HG03159 (cell line): ENCODE results near the gene SYNGR2.
A peak's percentile ranks its signal among the peaks of the same experiment; 100 is the strongest.

Experiments used
- ATAC-seq: cut with Tn5 transposase; IDR thresholded peaks from one replicate; pipeline ENCODE4 v1.9.1; 2021; ENCODE audit warnings: mild to moderate bottlenecking, moderate library complexity; ENCODE audit not compliant: unreplicated experiment

SYNGR2 gene, protein sequence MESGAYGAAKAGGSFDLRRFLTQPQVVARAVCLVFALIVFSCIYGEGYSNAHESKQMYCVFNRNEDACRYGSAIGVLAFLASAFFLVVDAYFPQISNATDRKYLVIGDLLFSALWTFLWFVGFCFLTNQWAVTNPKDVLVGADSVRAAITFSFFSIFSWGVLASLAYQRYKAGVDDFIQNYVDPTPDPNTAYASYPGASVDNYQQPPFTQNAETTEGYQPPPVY

DNA sequence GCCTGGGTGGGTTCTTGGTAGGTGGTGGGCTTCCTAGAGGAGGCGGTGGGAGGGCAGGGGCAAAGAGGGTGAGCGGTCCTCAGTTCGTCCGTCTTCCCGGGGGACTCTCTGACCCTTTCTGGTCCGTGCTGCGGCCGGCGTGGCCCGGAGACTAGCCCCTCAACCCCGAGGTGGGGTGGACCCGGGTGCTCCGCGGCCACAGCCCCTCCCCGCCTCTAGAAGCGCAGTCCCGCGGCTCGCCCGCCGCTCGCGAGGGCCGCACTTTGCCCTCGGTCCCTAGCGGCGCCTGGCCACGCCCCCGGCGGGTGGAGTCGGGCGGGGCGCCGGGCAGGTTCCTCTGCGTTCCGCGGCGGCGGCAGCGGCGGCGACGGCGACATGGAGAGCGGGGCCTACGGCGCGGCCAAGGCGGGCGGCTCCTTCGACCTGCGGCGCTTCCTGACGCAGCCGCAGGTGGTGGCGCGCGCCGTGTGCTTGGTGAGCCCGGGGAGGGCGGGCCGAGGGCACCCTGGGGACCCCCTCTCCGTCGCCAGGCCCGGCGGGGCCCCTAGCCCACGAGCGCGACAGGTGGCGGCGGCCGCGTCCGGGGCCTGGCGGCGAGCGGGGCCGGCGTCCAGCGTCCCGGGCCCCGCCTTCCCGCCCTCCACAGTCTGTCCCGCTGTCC lies at the start of gene SYNGR2:
SYNGR2 (plus strand) TSS at position 340 of the 661 bp plus-strand sequence; CDS start at position 376, 36 bp downstream.
- peak; percentile 59 for ATAC-seq

DNA sequence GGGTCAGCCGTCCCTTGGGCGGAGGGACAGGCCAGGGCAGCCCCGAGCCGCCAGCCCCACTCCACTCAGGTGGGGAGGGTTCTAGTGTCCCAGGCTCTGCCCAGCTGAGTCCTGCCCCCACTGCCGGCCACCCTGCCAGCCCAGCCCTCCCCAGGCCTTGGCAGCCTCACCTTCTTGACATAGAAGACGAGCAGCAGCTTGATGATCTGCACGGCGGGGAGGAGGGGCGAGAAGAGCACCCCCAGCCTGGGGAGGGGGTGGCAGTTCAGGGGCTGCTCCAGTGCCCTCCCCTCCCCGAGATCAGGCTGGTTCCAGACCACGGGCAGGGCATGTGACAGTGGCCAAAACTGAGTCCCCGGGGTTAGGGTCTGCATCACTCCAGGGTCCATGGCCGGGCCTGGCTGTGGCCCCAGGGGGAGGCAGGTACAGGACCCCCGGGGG lies 49.6 kb upstream of the SYNGR2 start:
- no peak for ATAC-seq

DNA sequence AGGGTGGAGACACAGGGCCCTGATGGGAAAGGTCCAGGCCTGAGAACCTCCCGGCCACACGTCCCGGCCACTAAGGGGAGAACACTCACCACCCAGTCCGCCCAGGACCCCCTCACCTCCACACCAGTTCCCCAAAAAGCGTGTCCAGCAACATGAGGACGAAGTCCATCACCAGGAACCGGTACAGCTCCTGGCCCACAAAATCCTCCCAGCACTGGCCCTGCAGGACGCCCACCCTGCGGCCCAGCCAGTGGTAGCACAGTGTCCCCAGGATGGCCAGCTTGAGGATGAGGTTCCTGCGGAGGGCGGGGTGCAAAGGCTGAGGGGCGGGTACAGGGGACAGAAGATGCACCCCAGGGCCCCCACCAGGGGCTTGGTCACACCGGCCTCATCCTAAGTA lies 47.8 kb upstream of the SYNGR2 start:
- ATAC-seq, result no peak

DNA sequence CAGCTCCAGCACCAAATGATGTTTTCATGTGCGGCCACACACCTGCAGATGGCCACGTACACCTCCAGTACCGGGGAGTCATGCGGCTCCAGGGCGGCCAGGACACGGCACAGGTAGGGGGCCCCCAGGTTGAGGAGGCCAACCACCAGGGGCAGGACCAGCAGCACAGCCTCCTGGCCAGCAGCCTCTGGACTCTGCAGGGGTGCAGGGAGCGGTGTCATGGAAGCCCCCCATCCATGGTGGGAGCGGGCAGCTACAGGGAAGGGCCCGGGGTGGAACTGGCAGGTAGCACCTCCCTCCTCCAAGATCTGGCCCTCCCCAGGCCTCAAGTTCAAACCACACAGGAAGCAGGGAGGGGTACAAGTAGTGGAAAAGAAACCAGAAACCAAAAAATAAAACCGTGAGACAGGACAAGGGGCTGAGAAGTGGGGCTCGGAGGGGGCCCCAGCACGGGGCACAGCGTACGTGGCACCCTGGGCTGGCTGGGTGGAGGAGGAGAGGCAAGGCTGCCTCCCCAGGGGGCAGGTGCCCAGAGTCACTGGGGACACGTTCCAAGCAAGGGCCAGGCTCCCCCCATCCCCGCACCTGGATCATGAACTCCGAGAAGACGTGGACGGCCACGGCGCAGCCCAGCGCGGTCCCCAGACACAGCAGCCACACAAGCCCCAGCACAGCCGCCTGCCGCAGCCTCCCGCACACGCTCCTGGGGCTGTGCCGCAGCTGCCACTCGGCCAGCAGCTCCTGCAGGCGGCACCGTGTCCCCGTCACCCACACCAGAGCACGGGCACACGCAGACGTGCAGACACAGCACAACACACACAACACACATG lies 47.2 kb upstream of the SYNGR2 start:
- no peak for ATAC-seq

DNA sequence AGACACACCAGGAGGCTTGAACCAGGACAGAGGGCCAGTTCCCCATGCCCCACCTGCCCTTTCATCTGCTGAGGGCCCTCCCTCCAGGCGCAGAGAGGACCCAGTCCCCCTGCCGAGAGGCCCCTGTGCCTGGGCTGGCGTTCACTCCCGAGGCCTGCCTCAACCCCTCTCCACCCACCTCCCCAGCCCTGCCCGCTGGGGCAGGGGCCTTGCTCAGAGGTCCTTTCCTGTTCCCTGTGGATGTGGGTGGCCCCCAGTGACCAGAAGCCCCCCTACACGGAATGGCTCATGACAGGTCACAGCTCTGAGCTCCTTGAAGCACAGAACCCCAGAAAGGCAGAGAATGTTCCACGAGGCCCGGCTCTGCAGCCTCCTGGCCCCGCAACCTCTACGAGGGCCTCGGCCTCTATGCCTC lies 46.6 kb upstream of the SYNGR2 start:
- ATAC-seq, result no peak

DNA sequence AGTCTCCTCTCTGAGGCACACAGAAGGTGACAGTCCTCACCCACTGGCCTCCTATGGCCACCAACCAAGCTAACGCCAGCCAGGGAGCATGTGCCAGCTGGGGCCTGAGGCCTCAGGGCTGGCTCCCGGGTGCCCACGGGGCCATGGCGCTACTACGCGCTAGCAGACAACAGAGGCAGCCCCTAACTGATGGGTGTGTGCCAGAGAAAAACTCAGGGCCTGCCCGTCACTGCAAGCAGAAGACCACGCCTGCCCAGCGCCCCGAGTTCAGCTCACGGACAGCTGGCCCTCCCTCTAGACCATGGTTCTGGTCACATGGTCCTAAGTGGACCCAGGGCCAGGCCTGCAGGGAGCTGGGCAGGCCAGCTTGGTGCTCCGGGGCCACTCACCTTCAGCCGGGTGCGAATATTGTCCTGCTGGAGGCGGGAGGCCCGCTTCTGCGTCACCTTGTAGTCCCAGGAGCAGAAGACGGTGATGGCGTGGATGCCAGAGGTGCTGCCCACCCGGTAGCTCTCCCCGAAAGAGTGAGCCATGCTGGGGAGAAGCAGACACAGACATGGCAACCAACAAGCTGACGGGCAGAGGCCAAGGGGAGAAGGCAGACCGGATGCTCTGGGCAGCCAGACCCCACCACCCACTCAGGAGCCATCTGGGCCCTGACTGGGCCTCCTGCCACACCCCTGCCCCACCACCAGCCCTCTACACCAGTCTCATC lies 46.0 kb upstream of the SYNGR2 start:
- no peak for ATAC-seq

DNA sequence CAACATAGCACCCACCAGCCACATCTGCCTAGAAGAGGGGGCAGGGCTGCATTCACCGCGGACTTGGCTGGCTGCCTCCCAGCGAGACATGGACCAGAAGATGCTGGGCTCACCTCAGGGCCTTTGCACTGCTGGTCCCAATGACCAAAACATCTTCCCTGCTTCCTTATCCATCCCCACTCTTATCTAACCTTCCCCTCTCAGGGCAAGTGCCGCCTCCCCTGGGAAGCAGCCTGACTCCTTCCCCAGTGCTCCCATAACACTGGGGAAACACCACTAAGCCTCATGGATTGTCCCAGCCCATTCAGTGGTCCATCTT lies 45.5 kb upstream of the SYNGR2 start:
- no peak for ATAC-seq

DNA sequence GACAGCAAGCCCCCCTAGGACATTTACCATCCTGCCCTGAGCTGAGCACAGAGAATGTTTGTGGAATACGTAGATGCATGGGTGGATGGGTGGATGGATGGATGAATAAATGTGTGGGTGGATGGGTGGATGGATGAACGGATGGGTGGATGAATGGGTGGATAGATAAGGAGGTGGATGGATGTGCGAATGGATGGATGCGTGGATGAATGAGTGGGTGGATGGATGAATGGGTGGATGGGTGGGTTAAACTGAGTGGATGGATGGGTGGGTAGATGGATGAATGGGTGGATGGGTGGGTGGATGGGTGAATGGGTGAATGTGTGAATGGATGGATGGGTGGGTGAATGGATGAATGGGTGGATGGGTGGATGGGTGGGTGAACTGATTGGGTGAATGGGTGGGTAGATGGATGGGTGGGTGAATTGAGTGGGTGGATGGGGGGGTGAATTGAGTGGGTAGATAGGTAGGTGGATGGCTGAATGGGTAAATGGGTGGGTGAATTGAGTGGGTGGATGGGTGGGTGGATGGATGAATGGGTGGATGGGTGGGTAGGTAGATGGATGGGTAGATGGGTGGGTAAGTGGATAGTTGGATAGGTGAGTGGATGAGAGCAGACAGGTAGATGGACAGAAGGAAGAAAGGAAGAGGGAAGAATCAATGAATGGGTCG lies 45.0 kb upstream of the SYNGR2 start:
- ATAC-seq, result no peak

DNA sequence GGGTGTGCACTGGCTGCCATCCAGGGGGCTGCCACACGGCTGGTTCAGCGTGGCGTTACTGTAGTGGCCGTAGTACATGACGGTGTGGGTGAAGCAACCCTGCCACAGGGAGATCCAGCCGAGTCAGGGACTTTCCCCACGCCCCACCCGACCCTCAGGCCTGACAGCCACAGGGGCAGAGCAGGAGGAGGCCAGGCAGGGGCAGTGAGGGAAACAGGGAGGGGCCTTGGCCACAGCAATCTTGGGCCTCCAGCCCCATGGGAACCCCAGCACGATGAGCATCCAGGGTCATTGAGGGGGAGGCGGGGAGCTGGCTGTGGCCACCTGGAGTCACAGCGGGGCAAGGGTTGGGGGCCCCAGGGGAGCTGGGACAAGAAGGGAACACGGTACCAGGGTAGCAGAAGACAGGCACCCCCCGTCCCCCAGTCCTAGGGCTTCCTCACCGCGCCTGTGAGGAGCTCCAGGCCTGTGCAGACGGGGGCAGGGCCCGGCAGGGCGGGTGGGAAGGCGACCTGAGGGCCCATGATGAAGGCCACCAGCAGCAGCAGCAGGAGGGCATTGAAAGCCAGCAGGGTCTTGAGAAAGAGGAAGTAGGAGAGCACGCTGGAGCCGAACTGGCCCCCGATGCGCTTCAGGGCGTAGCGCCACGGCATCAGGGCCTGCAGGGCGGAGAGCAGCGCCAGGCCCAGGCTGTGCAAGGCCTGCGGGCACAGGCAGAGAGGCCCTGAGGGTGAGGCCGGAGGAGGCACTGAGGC lies 44.1 kb upstream of the SYNGR2 start:
- no peak for ATAC-seq

DNA sequence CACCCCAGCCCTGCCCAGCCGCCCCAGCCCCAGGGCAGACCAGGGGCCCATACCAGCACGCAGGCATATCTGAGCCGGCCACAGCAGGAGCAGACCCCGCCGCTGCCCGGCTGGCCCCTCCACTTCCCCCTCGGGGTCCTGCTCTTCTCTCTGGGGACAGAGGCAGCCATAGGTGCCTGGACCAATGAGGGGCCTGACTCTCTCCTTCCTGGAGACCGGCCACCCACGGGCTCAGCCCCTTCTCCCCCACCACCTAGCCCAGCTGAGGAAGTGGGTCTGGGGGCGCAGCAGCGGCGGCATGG lies 43.6 kb upstream of the SYNGR2 start:
- no peak for ATAC-seq

DNA sequence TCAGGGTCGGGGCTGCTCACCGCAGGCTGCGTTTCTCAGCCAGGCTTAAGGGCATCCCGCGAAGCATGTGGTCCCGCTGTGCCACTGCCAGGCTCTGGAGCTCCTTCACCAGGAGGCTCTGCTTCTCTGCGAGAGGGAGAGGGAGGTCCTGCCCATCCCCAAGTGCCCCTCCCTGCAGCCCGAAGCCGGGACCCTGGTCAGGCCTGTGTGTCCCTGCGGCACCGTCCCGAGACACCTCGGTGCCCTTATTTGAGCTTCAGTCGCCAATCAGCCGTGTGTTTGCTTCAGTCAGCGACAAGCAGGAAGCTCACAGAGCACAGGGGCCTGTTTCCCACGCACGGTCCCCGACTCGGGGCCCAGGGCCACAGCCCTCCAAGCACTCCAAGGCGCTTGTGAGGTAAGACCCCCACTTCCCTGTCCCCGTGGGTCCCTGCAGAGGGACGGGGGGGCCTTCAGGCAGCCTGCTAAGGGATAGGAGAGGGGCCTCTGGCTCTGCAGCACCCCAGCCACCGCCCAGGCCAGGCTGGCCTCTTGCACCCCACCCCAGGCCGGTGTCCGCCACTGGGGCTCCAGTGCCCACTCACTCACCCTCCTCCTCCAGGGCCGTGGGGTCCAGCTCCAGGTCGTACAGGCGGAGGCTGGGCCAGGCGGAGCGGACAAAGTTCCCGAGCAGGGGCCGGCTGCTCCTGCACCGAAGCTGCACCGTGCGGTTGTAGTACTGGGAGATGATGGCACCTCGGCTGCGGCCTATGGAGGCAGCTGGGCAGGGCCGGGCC lies 43.1 kb upstream of the SYNGR2 start:
- no peak for ATAC-seq

DNA sequence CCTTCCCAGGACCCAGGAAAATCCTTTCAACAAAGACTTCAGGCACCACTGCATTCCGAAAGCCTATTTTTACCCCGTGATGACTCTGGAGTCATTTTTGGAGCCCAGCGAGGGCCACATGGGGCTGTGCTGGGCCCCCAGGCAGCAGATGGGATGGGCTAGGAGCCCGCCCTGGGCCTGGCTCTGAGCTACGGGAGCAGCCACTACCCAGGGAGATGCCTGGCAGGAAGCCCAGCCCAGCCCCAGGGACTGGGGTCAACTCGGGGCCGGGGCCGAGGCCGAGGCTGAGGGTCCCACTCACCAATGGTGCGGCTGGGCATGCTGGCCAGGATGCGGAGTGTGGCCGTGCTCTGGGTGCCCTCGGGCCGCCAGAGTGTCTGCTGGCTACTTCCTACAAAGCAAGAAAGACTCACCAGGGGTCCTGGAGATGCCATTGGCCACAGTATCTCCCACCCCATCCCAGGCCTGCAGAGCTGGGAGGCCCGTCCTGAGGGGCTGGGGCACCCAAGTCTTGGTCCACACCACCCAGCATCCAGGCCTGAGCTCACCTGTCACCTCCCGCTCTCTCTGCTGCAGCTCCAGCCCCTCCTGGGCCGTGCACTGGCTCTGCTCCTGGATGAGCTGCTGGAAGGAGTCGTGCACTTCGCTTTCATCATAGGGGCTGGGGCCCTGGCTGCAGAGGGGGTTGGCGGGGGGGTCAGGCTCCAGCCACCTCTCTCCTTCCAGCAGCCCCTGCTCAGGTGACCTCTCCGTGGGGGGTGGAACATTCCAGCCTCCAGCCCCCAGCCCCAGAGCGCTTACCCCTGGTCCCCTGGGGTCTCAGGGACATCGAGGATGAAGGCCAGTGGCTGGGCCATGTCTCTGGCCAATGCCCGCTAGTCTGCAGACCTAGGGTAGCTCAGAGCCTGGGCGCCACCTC lies 42.1 kb upstream of the SYNGR2 start:
- ATAC-seq, result no peak

DNA sequence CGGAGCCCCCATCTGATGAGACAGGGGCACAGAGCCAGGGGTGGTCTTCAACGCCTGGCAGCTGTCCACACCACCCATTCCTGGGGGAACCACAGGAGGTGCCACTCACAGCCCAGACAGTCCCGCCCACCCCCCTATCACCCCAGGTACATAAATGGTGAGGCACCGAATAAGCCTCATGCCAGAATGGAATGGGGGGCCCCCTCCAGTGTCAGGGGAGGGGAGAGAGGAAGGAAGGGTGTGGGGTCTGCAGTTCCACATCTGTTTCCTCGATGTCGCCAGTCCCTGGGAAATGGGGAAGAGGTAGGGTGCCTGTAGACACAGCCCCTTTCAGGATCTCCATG lies 41.5 kb upstream of the SYNGR2 start:
- no peak for ATAC-seq

DNA sequence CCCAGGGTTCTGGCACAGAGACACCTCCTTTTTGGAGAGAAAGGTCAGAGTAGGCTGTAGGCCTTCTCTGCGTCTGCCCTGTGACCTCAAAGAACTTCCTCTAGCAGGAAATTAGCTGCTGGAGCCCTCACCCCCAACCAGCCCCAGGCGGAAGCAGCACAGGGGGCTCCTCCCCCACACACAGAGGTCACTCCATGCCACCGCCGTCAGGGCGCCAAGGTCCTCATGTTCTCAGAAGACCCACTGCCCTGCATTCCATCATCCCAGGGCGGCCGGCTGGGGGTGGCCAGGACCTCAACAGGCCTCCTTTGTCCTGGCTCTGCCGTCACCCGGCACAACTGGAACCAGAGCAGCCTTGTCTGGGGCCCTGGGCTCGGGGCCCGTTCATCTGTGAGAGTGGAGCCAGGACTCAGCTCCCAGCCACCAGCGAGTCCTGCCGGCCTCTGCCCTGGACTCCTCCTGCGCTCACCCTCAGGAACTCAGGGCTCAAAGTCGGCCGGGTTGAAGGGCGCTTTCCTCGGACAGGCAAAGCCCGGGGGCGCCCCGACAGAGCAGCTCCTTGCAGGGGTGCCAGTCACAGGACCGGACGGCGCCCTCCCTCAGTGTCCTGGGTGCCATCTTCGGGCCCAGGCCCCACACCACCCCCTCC lies 41.0 kb upstream of the SYNGR2 start:
- ATAC-seq, result no peak

DNA sequence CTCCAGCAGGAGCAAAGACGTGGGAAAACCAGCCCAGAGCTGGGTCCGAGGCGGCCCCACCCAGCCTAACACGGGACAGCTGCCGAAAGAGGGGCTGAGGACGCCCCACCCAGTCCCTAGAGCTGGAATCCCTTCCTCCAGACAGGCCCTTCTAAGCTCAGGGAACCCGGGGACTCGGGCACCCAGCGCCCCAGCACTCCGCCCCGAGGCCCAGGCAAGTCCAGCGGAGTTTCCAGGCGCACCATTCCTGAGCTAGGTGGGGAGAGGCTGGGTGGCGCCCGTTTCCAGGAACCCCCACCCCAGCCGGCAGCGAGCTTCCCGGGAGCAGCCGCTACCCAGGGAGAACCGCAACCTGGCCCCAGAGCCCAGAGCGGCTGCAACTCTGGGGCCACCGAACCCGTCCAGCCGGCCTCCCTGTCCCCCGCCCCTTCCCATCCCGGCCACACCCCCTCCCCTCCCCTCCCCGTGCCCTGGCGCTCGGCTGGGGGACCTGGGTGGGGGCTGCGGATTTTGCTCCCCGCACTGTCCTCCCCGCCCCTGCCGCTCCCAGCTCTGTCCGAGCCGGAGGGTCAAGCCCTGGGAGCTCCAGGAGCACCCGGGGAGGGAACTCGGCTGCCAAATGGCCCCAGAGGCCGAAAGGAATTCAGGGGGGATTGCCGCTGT lies 40.4 kb upstream of the SYNGR2 start:
- ATAC-seq, result no peak

DNA sequence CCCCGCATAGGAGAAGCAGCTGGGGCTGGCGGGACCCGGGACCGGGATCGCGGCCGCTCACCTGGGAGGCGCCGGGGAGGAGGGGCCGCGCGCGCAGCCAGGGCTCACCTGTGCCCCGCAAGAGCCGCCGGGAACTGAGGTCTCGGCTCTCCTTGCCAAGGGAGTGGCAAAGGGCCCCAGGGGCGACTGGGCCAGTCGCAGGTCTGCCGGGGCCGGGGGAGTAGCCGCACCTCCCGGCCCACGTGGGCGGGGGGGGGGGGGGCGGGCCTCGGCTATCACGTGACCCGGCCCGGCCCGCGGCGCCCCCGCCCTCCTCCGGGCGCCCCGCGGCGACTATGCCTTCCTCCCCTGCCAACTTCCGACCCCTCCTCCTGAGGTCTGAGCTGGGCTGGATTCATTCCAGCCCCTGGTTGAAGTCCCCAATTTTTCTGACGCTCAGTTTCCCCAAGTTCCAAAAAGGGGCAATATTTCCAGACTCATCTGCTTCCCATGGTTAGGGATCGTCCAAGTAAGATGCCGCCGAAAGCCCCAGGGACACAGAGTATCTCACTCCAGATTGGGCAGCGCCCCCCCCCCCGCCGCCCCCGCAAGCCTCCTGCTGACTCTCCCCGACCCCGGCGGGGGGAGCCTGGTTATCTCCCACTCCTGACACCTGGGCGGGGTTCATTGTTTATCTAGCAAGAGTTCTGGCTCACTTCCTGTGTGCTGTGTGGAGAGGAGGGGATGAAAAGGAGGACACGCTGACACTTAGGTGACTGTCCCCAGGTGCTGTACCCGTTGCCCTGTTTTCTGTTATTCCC lies 39.6 kb upstream of the SYNGR2 start, which contains the start of gene TMC6:
TMC6 (minus strand) TSS at position 205 of the 800 bp plus-strand sequence. CDS start 1,923 bp downstream, outside the sequence.
- no peak for ATAC-seq
